RWPE2 (cell line): Measurements from ENCODE around the gene CFAP57.

ENCODE experiments used
- ATAC-seq: fragments of 200-7000 bp; cut with Tn5 transposase; 3 replicates; pipeline ENCODE4 v1.9.1; 2021; ENCODE audit warnings: low read depth
- DNase-seq: peaks from one replicate; pipeline ENCODE4 v3.0.0-alpha.2; 2020; ENCODE audit warnings: low spot score
- H3K27ac ChIP-seq: fragments of 450-650 bp; 2 replicates; pipeline ENCODE4 v1.5.1; 2017; ENCODE audit warnings: mild to moderate bottlenecking; ENCODE audit not compliant: poor library complexity, severe bottlenecking
- H3K27me3 ChIP-seq: fragments of 250-450 bp; sonication (Bioruptor Pico); 2 replicates; pipeline ENCODE4 v1.5.1; 2021; ENCODE audit warnings: mild to moderate bottlenecking, moderate library complexity; ENCODE audit not compliant: insufficient read depth, poor library complexity, severe bottlenecking
- H3K36me3 ChIP-seq: fragments of 250-450 bp; sonication (Bioruptor Pico); 2 replicates; pipeline ENCODE4 v1.5.1; 2020; ENCODE audit warnings: low read depth, mild to moderate bottlenecking, moderate library complexity
- H3K4me1 ChIP-seq: fragments of 250-450 bp; sonication (Bioruptor Pico); 2 replicates; pipeline ENCODE4 v1.5.1; 2021; ENCODE audit warnings: mild to moderate bottlenecking, moderate library complexity; ENCODE audit not compliant: insufficient read depth, poor library complexity, severe bottlenecking
- H3K4me3 ChIP-seq: fragments of 250-450 bp; sonication (Bioruptor Pico); 2 replicates; pipeline ENCODE4 v1.5.1; 2021; ENCODE audit warnings: mild to moderate bottlenecking, moderate library complexity; ENCODE audit not compliant: severe bottlenecking
- H3K9me3 ChIP-seq: fragments of 250-450 bp; sonication (Bioruptor Pico); 2 replicates; pipeline ENCODE4 v1.5.1; 2021; ENCODE audit warnings: mild to moderate bottlenecking, moderate library complexity; ENCODE audit not compliant: severe bottlenecking
- CTCF ChIP-seq: fragments of 450-650 bp; IDR thresholded peaks from one replicate; pipeline ENCODE4 v1.5.1; 2017; ENCODE audit warnings: mild to moderate bottlenecking, moderate library complexity; ENCODE audit not compliant: poor library complexity, severe bottlenecking

CFAP57 gene

GRCh38 chr1:43300378-43301094, 128.4 kb downstream of the CFAP57 start, which contains the start of gene TIE1:
TIE1 (plus strand) TSS chr1:43300982; CDS start chr1:43301072, 90 bp downstream.
- Histone ChIP-seq H3K4me1 (no peaks in the 10 kb centered on the region), H3K4me3 (no peak within 1 kb of the TSS), H3K27me3 (no peaks in the 10 kb centered on the region), H3K27ac (no peak within 1 kb of the TSS), H3K9me3 (no peaks in the 10 kb centered on the region), H3K36me3 (no peaks in the 10 kb centered on the region)
- no peak for ATAC-seq
- DNase-seq: no peak
- TF ChIP-seq CTCF: no peak

- no peaks in the 10 kb centered on the region for H3K36me3 ChIP-seq
- no peaks in the 10 kb centered on the region for H3K9me3 ChIP-seq
- no peak overlapping the region for H3K4me3 ChIP-seq
- no peaks in the 10 kb centered on the region for H3K27me3 ChIP-seq
- ATAC-seq (no peak), DNase-seq (no peak)
- no peaks in the 10 kb centered on the region for H3K4me1 ChIP-seq
- TF ChIP-seq CTCF: no peak
- H3K27ac ChIP-seq: no peak overlapping the region
These were observed 130.1 kb downstream of the CFAP57 start for GRCh38 chr1:43302201-43302600.

GRCh38 chr1:43302721-43303470, 130.8 kb downstream of the CFAP57 start:
- Histone ChIP-seq H3K27ac (no peak overlapping the region), H3K27me3 (no peaks in the 10 kb centered on the region), H3K9me3 (no peaks in the 10 kb centered on the region), H3K4me1 (no peaks in the 10 kb centered on the region), H3K36me3 (no peaks in the 10 kb centered on the region), H3K4me3 (no peak overlapping the region)
- DNase-seq (no peak), ATAC-seq (no peak)
- no peak for TF ChIP-seq CTCF

GRCh38 chr1:43303471-43304313, 131.6 kb downstream of the CFAP57 start:
- TF ChIP-seq CTCF: no peak
- no peak for ATAC-seq

More at GRCh38 chr1:43303471-43304313, 131.6 kb downstream of the CFAP57 start:
- Histone ChIP-seq H3K36me3 (no peaks in the 10 kb centered on the region), H3K4me1 (no peaks in the 10 kb centered on the region), H3K27me3 (no peaks in the 10 kb centered on the region), H3K9me3 (no peaks in the 10 kb centered on the region), H3K27ac (no peak overlapping the region), H3K4me3 (no peak overlapping the region)
- no peak for DNase-seq
